Measurements from ENCODE around the gene SLC9A4.
"Not testable (repeated sequence)": the region's sequence is repeated elsewhere in the genome, so short reads cannot be mapped to it uniquely, and the experiment has no call there.

Gene SLC9A4

DNA sequence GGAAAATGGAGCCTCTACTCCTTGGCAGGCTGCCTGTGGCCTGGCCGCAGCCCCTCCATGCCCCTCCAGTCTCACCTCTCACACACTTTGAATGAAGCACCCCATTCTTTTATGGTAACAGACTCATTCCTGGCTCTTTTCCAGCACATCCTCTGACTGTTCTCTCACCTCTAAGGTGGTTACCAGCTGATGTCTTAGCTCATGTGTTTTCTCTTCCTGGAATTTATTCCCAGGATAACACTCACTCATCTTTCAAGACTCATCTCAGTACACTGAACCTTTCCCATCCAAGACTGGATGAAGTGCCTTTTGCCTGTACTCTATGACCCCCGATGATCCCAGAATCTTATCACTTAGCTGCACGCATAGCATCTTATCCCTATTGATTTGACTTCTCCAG, 50.6 kb downstream of the SLC9A4 start:
- in situ Hi-C loops (cut with MboI; ENCODE audit: low sequenced_read_pairs), result no loop called here

GRCh38 chr2:102527086-102527485, 54.1 kb downstream of the SLC9A4 start:
- in situ Hi-C loops (cut with MboI; ENCODE audit: low sequenced_read_pairs), result no loop called here

GRCh38 chr2:102538491-102538890, 65.5 kb downstream of the SLC9A4 start:
- in situ Hi-C loops (cut with MboI; ENCODE audit: low sequenced_read_pairs), result no loop called here

DNA sequence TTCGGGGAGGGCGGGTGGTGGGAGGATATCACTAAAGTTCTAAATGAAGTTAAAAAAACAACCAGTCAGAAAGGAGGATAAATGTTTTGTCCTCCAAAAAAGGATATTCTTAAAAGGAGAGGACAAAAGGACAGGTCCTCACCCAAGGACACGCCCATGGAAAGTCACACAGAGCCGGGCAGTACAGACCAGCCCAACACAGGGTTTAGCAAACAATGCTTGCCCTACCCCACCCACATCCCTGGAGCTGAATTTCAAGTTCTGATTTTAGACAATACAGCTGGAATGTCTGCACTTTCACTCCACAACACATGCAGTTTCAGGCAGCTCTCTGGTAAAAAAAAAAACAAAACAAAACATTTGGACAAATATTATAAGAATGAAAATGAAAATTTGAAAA, 67.9 kb downstream of the SLC9A4 start:
- in situ Hi-C loops (cut with MboI; ENCODE audit: low sequenced_read_pairs), result no loop called here

GRCh38 chr2:102544182-102544581, 71.2 kb downstream of the SLC9A4 start:
- in situ Hi-C loops (cut with MboI; ENCODE audit: low sequenced_read_pairs), result no loop called here

DNA sequence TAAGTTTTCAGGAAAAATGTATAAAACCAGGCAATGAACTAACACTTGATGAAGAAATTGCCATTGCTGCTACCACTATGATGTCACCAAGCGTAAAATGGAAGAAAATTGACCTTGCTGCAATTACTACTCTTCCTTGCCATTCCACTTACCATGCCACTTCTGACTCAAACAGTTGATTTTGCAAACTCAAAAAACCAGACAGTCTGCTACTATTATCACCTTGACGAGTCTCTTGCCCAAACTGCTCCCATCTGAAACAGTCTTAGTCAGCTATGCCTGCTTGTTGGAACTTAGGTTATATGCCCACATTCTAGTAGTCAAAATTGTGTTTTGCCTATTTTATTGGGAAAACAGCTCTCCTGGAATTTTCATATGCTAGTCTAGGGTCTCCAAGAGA, 74.4 kb downstream of the SLC9A4 start:
- in situ Hi-C loops (cut with MboI; ENCODE audit: low sequenced_read_pairs), result no loop called here

DNA sequence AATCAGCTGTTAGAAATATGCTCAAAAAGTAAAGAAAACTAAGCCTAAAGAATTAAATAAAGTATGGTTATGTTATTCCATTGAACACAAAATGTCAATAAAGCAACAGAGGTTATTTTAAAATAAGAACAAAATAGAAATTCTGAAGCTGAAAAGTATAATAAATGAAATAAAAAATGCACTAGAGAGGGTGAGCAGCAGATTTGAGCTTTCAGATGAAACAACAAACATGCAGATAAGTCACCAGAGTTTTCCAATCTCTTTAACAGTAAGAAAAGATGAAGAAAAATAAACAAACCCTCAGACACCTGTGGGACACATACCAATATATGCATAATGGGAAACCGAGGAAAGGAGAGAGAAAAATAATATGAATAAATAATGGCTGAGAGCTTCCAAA, 76.0 kb downstream of the SLC9A4 start:
- in situ Hi-C loops (cut with MboI; ENCODE audit: low sequenced_read_pairs), result no loop called here

DNA sequence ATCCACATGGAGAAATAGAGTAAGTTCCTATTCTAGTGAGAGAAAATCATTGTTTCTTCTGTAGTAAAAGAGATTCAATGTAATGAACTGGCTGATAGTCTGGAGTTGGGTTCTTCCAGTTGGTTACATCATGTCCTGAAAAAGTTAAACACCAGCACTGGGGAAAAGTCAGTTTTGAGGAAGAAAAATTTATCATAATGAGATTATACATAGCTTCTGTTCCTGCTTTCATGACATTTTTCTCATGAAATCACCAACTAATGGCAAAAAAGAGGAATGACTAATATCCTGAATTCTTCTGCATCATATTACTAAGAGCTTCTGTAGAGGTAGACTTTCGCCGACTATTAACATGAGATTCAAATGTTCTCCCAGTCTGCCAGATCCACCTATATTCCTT, 77.1 kb downstream of the SLC9A4 start:
- in situ Hi-C loops (cut with MboI; ENCODE audit: low sequenced_read_pairs), result no loop called here

- in situ Hi-C loops (cut with MboI; ENCODE audit: low sequenced_read_pairs), result no loop called here
Observed at GRCh38 chr2:102551329-102552096, 78.5 kb downstream of the SLC9A4 start.

- in situ Hi-C loops (cut with MboI; ENCODE audit: low sequenced_read_pairs), result no loop called here
Observed at GRCh38 chr2:102553601-102554000, 80.6 kb downstream of the SLC9A4 start.

GRCh38 chr2:102558463-102558862, 85.4 kb downstream of the SLC9A4 start:
- in situ Hi-C loops (cut with MboI; ENCODE audit: low sequenced_read_pairs), result no loop called here

DNA sequence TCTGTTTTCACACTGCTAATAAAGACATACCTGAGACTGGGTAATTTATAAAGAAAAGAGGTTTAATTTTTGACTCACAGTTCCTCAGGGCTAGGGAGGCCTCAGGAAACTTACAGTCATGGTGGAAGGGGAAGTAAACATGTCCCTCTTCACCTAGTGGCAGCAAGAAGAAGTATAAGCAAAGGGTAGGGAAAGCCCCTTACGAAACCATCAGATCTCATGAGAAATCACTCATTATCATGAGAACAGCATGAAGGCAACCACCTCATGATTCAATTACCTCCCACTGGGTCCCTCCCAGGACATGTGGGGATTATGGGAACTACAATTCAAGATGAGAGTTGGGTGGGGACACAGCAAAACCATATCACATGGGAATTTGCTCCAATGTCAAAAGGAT, 89.5 kb downstream of the SLC9A4 start:
- in situ Hi-C loops (cut with MboI; ENCODE audit: low sequenced_read_pairs), result not testable (repeated sequence)

- in situ Hi-C loops (cut with MboI; ENCODE audit: low sequenced_read_pairs), result no loop called here
Observed at GRCh38 chr2:102575888-102576287, 102.9 kb downstream of the SLC9A4 start.

DNA sequence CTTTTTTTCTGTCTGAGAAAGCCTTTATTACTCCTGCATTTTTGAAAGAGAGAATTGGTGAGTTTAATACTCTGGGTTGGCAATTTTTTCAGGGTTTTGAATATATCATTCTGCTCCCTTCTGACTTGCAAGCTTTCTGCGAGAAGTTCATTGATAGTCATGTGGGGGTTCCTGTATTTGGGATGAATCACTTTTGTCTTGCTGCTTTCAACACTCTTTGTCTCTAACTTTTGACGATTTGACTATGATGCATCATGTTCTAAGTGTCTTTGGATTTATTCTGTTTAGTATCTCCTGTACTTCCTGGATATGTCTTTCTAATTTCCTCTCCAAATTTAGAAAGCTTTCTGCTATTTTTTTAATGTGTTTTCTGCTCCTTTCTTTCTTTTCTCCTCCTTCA, 105.3 kb downstream of the SLC9A4 start:
- in situ Hi-C loops (cut with MboI; ENCODE audit: low sequenced_read_pairs), result no loop called here

DNA sequence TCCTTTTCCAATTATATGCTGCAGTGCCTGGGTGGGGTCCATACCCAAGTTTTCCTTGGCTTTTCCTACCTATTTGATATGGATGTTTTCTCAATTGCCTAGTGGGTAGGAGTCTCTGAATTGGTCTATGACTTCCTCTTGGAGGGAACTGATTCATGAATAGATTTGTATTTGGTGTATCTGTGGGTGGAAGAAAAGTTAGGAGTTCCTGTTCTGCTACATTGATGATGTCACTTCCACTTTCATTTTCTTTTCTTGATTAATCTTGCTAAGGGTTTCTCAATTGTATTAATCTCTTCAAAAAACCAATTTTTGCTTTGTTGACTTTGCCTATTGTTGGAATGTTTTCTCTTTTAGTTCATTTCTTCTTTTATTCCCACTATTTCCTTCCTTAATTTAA, 108.9 kb downstream of the SLC9A4 start:
- in situ Hi-C loops (cut with MboI; ENCODE audit: low sequenced_read_pairs), result no loop called here

DNA sequence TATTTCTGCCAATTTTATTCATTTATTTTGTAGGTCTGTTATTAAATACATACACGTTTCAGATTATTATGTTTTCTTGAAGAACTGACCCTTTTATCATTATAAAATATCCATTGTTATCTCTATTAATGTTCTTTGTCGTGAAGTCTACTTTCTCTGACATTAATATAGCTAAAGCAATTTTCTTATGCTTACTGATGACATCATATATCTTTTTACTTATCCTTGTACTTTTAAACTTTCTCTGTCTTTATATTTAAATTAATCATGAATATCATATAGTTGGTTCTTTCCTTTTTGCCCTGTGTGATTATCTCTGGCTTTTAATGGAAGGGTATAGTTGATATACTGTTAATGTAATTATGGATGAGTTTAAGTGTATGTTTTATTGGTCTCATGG, 109.8 kb downstream of the SLC9A4 start:
- in situ Hi-C loops (cut with MboI; ENCODE audit: low sequenced_read_pairs), result no loop called here

Measured in HL-60/S4 treated with phorbol 12-myristate 13-acetate at 8.2 ng/mL for 4 days and 3 days (cell line).